NCI-H226 (cell line): ENCODE results near the gene F5.
A peak's percentile ranks its signal among the peaks of the same experiment; 100 is the strongest.

Experiments
- DNase-seq: peaks from one replicate; pipeline ENCODE4 v3.0.0-alpha.2; 2015

Gene F5

DNA sequence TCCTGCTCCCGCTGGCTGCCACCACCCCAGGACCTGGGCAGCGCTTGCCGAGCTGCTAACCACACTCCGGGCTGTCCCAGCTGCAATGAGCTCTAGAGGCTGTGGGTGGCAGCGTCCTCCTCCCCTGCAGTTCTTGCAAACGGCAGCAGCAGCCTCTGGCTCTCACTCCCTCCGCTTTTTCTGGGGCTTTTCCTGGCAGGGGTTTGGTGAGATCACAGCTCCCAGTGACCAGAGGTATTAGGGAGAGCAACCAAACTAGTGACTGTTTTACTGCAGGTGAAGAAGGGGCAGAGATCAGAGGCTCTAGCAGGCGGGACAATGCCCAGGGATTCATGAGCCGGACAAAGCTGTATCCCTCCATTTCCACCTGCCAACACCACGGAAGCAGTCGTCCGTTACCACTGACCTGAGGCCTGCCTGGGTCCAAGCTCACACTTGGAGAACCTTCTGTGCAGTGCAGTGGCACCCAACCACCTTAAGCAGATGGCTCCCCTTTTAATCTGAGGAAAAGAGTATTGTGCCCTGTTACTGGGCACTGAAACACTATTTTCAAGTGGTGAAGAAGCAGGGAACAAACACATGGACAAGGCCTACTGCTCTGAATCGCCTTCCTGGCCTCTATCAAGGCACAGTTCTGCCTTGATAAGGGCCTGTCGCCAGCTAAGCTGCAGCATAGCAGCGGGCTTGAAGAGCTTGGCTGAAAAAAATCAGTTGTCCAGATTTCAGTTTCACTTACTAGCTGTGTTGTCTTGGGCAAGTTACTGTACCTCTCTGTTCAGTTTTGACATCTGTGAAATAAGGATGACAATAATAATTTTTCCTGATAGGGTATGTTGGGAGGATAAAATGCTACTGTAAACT lies at the start of gene F5:
Gene F5, minus strand, starts transcription at position 87 of the 861 bp plus-strand sequence. CDS start 95 bp downstream, outside the sequence.
- peak; percentile 49 for DNase-seq

DNA sequence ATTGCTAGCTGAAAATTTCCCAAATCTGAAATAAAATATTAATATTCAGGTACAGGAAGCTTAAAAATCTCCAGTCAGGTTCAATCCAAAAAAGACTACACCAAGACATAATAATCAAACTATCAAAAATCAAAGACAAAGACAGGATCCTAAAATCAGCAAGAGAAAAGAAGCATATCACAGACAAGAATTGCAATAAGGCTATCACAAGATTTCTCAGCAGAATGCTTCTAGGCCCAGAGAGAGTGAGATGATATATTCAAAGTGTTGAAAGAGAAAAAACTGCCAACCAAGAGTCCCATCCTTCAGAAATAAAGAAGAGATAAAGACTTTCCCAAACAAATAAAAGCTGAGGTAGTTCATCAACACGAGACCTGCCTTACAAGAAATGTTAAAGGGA lies 48.6 kb upstream of the F5 start:
- no peak for DNase-seq

DNA sequence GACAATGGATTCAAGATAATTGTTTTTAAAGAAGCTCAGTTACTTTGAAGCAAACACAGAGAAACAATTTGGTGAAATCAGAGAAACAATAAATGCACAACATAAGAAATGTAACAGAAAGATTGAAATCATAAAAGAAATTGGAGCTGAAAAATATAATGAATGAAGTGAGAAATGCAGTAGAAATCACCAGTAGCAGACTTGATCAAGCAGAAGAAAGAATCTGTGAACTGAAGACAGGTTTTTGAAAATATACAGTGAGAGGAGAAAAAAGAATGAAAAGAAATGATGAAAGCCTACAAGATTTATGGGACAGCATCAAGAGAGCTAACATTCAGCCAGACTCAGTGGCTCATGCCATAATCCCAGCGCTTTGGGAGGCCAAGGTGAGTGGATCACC lies 47.9 kb upstream of the F5 start:
- no peak for DNase-seq

DNA sequence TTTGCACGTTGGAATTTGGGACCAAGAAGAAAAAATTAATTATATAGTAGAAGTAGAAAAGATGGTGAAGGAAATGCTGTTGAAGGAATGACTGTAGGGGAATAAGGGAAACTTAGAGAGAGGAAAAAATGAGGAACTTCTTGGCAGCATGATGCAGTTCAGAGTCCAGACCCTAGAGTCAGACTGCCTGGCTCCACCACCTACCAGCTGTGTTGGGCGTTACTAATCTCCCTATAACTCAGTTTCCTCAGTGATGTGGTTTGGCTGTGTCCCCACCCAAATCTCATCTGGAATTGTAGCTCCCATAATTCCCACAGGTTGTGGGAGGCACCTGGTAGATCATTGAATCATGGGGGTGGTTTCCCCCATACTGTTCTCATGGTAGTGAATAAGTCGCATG lies 45.0 kb upstream of the F5 start:
- no peak for DNase-seq

DNA sequence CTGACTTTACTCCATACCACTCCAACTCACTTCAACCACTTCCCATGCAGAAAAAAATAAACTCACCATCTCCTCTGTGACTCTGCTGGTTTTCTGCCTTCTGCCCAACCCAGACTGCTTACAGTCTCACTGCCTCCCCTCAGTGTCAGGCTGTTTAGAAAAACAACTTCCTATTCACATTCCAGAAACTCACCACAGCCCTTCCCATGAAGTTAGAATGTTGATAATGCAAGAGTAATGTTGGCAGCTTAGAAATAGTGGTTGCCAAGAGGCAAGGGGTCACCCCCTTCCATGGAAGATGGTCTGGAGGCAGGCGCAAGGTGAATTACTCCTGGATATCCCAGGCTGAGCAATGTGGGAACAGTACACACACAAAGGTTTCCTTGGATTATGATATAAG lies 43.7 kb upstream of the F5 start, which contains the start of gene SELP:
Gene SELP, minus strand, starts transcription at position 119 of the 400 bp plus-strand sequence. Its CDS starts 50 bp downstream, at position 69.
- DNase-seq: peak; percentile 71

DNA sequence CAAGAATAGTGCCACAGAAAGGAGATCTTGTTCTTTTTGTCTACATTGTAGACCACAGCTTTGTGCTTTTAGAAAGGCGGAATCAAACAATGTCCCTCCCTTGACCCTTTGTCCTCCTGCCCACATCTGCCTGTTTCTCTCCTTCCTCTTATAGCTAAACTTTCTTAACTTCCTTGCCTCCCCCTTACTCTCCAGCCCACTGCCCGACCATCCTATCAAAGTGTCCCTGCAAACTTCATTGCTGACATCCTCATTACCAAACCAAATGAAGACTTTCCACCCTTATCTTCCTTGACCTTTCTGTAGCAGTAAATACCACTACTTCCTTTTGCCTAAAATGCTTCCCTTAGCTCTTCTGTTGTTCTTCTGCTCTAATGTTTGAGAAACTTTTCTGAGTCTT lies 38.6 kb upstream of the F5 start:
- DNase-seq: no peak

DNA sequence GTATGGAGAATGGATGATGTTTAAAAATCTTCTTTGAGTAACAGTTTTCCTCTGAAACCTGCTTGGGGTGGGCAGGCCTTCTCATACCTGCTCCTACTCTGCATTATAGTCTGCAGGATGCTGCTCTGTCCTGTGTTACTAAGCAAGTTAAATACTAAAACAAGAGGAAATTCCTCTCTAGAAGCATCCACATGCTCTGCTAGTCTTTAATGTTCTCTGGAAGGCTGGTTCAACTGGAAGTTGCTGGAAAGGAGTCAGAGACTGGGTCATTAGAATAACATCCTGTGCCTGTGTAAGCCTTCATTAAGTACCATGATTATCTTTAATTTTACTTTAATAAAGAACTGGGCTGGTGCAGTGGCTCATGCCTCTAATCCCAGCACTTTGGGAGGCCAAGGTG lies 37.8 kb upstream of the F5 start:
- DNase-seq: no peak

DNA sequence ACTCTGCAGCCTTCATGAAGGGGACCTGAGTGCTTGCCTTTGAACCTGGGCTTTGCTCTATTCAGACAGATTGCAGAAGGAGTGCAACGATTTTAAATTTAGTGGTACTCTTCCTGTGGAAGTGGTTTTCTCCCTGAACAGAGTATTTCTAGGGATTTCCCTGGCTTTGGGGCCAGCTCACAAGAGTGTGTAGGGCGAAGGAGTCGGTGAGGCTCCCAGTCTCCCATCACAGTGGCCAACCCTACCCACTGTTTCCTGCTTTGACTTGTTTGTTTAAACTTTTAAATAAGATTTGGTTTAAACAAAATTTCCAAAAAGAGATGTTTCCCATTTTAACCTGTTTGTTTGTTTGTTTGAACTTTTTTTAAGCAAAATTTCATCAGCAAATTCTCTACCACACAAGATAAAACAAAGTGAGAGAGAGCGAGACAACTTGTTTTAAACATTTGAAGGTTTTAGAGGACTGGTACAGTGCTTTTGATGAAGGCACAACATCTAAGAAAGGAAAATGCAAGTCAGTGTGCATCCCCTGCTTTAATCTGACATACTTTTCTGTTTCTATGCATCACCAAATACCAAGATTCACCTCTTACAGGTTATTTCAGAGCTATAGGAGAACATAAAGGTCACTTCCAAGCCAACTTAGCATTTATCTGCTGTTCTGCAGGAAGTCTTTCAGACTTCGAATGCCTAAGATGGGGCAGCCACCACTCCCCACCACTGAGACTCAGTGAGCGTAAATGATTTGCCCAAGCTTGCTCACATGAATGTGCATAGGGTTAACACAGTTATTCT lies 37.0 kb upstream of the F5 start:
- no peak for DNase-seq

DNA sequence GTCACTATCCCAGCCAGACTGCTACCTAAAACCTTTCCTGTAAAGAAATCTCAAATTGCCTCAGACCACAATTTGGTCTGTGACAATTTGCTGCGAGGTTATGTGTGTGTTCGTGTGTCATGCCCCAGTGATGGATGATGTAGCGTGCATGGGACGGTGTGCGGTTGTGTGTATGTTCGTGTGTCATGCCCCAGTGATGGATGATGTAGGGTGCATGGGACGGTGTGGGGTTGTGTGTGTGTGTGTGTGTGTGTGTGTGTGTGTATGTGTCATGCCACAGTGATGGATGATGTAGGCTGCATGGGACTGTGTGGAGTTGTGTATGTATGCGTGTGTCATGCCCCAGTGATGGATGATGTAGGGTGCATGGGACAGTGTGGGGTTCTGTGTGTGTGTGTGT lies 34.3 kb upstream of the F5 start:
- DNase-seq: no peak

DNA sequence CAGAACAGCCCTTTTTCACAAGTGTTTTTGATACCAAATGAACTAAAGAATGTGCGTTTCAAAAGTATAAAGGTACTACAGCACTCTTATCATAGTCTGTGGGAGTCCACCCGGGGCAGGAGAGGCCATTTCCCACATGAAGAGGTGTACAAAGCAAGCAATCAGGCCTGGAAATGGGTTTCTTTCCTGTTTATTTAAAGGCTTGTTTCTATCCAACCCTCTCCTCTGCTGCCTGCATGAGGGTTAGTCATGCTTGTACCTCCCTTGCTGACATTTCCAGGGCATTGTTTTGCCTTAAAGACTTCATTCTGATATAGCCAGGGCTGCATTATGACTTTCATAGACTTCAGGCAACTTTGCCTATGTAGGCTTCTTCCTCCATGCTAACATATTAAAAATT lies 32.1 kb upstream of the F5 start:
- no peak for DNase-seq

DNA sequence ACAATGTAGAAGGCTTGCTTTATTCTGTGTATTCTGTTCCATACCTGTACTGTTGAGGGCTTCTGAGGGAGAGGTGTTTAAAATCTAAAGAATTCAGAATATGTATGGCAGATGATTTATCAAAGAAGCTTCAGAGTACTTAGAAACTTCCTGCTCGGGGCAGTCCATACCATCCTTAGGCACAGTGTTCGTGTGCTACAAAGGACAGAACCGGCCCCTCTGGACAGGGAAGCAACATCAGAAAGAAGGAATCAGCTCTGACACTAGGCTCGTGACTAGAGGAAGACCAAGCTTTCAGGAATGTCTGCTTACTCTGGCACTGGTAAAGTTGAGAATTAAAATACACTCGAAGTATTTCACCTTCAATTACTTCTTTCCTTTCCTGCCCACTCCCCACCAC lies 29.5 kb upstream of the F5 start:
- no peak for DNase-seq

DNA sequence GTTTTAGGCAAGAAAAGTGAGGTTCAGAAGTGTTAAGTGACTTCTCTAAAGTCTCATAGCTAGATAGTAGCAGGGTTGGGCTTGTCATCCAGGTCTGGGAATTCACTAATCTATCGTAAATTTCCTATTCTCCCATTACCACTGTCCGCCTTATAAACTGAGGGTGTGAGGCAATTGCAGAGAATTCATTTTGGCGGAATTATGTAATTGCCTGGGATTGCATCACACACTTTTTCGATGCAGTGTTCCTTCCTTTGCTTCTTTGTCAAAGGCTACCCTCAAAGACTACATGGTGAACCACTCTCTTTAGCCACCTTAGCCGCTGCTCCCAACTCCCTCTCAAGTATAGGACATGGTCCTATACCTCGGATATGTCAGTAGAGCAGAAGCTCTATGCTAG lies 24.6 kb upstream of the F5 start:
- DNase-seq: no peak

DNA sequence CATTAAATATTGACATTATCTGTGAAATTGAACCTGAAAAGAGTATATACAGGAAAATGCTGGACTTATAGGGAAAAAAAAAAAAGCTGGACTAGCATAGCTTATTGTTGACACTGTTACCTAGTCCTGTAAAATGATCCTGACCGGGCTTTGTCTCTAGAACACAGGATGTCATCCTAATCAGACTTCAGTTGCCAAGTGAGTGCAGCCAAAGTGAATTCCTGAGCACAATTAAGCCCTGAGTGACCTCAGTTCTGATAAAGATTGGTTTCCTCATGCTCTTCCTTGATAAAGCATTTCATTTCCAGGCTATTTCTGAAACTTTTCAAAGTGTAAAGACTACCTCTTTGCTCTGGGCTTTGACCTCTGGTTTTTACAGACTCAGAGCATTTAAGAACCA lies 23.8 kb upstream of the F5 start:
- DNase-seq: no peak

DNA sequence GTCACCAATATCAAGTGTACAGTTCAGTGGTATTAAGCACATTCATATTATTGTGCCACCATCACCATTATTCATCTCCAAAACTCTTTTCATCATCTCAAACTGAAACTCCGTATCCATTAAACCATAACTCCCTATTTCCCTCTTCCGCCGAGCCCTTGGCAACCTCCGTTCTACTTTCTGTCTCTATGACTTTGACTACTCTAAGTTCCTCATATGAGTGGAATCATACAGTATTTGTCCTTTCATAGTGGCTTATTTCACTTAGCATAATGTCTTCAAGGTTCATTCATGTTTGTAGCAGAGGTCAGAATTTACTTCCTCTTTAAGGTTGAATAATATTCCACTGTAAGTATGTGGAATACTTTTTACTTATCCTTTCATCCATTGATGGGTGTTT lies 21.9 kb upstream of the F5 start:
- DNase-seq: no peak

DNA sequence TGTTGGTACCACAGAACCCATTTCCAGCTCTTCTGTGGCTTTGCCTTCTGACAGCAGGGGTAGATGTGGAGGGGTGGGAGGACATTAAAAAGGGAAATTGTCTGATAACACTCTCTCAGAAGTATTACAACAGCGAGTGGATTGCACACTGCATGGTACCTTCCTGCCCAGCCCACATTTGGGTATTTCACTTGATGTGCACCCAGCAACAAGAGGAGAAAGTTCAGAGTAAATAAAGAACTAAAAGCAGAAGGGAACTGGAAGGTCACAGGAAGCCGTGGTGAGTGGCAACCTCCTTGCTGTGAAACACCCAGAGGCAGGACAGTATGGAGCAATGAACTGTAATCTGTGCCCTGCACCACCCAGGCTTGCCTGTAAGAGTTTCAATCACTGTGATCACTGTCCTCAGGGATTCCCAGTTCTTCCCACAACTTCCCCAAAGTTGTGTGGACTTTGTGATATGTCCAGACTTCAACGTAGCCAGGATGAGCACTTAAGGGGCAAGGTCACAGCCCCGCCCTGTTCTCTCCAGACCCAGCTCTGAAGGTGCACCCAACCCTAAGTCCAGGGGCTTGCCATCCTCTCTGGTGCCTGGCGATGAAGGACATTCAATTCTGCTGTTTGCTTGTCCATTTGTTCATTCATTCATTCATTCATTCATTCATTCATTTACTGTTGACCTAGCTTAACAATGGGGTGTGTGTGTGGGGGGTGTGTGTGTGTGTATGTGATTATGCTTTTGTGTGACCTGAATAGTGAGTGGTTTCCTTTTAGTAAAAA lies 18.7 kb upstream of the F5 start:
- DNase-seq: peak; percentile 16

DNA sequence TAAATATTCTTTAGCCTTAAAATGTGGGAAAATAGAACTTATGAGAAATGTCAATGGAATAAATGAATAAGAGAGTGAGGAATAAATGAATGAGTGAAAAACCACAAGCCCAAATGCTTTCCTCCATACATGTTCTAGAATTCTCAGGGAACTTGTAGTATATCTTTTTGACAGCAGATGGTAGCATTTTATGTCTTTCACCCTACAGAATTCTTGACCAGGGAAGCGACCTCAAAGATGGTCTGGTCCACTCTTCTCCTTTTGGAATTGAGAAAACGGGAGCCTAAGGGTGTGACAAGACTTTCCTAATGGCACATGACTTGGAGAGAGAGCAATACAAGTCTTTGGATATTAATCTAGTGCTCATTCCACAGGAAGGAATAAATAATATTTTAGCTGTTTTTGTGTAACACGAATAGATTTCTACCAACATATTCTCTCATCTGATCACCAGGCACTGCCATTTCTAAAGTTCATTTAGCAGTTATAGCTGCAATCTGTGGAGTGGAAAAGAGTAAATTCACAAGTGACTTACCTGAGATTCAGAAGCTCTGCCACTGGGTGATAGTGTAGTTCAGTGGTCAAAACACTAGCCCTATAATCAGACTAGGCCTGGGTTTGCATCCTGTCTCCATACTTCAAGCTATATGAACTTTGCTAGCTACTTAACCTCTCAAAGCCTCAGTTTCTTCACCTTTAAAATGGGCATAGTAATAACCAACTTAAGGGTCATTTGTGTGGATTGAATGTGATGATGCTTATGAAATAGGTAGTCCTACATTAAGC lies 15.0 kb upstream of the F5 start:
- DNase-seq: no peak

DNA sequence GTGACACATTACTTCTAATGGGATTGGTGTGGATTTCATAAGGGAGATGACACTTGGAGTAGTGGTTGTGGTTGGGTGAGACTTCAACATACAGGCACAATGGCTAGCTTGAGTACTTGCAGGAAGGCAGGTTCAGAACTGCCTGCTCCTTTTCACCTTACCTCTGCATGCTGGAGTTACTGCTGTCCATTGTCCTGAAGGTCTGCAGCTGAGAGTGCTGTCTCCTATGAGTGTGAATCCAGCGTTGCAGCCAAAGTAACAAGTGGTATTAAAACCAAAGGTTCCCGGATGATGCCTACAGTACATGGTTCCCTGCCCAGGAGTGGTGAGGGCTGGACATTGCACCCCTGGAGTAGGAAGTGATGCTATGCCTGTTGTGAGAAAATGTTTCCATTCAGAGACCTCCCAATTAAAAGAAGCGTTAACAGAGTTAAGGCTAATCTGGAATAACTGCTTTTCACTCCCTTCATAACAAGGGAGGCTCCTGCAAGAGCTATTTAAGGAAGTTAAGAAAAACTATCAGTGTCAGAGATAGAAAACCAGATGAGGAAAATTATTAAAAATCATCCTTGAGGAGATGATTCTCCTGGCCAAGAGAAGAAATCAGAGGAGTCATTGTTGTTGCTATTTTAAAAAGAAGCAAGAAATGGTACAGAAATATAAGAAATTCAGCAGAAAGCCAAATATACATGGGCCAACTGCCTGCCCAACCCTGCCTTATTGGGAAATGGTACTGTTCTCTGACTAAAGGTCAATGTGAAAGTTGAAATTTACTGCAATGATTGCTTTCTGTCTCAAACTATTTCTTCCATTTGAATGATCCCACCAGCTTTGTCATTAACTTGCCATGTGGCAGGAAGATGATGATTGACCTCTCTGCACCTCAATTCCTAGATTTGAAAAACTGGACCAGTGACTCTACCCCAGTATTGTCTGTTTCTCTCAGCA lies 9.8 kb upstream of the F5 start:
- DNase-seq: peak; percentile 28

DNA sequence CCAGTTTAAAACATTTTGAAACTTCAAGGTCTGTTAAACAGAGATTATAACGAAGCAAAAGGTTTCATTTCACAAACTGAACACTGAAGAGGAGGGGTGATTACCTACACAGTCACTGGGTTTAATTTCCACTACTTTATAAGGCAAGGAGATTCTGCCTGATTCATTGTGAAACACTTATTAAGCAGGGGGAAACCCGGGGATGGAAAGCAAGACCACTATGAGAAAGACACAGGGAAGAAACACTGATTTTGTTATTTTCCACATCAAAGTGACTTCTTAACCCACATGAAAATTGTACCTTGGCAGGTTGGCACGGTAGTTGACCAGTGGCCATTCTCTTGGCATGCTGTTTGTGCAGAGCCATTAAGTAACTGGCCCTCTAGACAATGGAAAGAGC lies 8.1 kb upstream of the F5 start:
- no peak for DNase-seq

DNA sequence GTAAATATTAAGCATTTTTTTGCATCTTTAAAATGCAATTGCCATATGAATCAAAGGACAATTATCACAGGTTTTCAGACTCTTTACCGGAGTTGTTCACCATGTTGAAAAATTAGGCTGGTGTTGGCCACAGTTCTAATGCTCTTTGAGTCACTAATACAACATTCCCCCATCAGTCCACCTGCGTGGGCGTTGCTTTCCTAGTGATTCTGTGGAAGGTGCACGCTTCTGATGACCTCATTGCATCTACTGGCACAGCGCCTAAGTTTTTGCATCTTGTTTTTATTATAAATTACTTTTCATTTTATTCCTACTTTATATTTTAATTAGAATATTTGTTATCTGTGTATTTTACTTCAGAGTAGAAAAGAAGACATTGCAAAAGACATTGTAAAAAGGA lies 4.7 kb upstream of the F5 start:
- DNase-seq: no peak

DNA sequence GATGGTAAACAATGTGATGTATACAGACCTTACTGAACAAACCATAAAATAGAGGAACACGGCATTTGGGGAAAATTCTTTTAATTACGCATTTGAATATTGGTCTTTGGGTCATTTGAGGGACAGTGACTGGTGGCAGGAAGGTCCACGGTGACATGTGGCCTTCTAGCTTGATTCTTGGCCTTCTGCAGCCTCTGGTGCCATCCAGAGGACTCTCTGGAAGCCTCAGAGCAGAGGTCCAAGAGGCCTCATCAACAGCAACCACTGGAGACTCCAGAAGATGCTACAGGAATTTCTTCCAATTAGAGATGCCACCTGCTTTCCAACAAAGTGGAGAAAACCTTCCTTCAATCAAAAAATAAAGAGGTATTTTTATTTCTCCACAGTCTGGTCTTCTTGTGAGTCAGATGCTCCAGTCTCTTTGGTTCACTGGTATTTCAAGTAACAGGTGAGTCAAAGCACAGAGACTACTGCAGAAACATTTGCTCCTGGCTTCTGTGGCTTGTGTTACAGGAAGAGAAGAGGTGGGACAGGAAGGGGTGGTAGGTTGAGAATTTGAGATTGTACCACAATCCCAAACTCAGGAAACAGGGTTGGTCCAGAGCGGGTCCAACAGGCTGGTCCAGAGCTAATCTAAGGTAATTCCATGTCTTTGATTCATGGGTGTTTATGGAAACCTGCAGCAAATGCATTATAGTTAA lies 2.7 kb upstream of the F5 start:
- no peak for DNase-seq

DNA sequence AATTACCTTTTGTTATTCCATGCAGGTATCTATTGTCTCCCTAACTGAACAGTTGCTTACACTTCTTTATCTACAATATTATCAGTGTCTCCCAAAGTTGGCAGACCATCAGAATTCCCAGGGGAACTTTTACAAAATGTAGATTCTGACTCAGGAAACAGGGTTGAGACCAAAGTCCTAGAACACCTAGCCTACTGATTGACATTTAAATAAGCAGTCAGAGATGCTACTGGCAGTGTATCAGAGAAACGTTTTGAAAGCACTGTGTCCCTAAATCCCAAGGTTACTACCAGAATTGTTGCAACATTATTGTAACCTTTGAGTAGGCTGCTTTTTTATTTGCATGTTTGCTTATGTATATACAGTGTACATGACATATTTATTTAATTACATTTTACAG lies 1.8 kb upstream of the F5 start:
- no peak for DNase-seq
